ENCODE results near the gene FAM120C. TPM values are rescaled to one million over a fixed set of nuclear protein-coding genes. Genes with fewer than 3 reads are reported as not detected.

Gene FAM120C
- total RNA-seq, 1 donor from 2014 or later = 3.4 TPM

GRCh38 chrX:54171091-54171490 is 12.0 kb downstream of the FAM120C start:
- no peak for DNase-seq (ENCODE audit: low read depth in 2 of 2)

GRCh38 chrX:54166915-54167314 is 16.1 kb downstream of the FAM120C start:
- no peak for DNase-seq (ENCODE audit: low read depth in 2 of 2)

GRCh38 chrX:54157561-54157960 is 25.5 kb downstream of the FAM120C start:
- DNase-seq (ENCODE audit: low read depth in 2 of 2) = no peak

GRCh38 chrX:54134269-54134668 is 48.8 kb downstream of the FAM120C start:
- no peak for DNase-seq (ENCODE audit: low read depth in 2 of 2)

GRCh38 chrX:54116391-54116790 is 66.7 kb downstream of the FAM120C start:
- DNase-seq (ENCODE audit: low read depth in 2 of 2) = no peak

GRCh38 chrX:54093571-54093970 is 89.5 kb downstream of the FAM120C start:
- DNase-seq (ENCODE audit: low read depth in 2 of 2) = peak in 1 of 2 donors; percentile 23

GRCh38 chrX:54093159-54093558 is 89.9 kb downstream of the FAM120C start:
- peak in 1 of 2 donors; percentile 14 for DNase-seq (ENCODE audit: low read depth in 2 of 2)

GRCh38 chrX:54090880-54091279 is 92.2 kb downstream of the FAM120C start:
- no peak for DNase-seq (ENCODE audit: low read depth in 2 of 2)

- no peak for DNase-seq (ENCODE audit: low read depth in 2 of 2)
Observed at GRCh38 chrX:54089191-54089590, 93.9 kb downstream of the FAM120C start.

GRCh38 chrX:54087661-54088060 is 95.4 kb downstream of the FAM120C start:
- no peak for DNase-seq (ENCODE audit: low read depth in 2 of 2)

GRCh38 chrX:54085666-54086065 is 97.4 kb downstream of the FAM120C start:
- peak in 1 of 2 donors; percentile 4 for DNase-seq (ENCODE audit: low read depth in 2 of 2)

- DNase-seq (ENCODE audit: low read depth in 2 of 2) = no peak
Observed at GRCh38 chrX:54076903-54077302, 106.2 kb downstream of the FAM120C start.

- DNase-seq (ENCODE audit: low read depth in 2 of 2) = no peak
Observed at GRCh38 chrX:54074826-54075225, 108.2 kb downstream of the FAM120C start.

- no peak for DNase-seq (ENCODE audit: low read depth in 2 of 2)
Observed at GRCh38 chrX:54067766-54068165, 115.3 kb downstream of the FAM120C start.

GRCh38 chrX:54066841-54067240 is 116.2 kb downstream of the FAM120C start:
- DNase-seq (ENCODE audit: low read depth in 2 of 2) = no peak

- DNase-seq (ENCODE audit: low read depth in 2 of 2) = no peak
Observed at GRCh38 chrX:54064564-54064963, 118.5 kb downstream of the FAM120C start.

GRCh38 chrX:54063361-54063760 is 119.7 kb downstream of the FAM120C start:
- DNase-seq (ENCODE audit: low read depth in 2 of 2) = no peak

- no peak for DNase-seq (ENCODE audit: low read depth in 2 of 2)
Observed at GRCh38 chrX:54049801-54050200, 133.3 kb downstream of the FAM120C start.

- no peak for DNase-seq (ENCODE audit: low read depth in 2 of 2)
Observed at GRCh38 chrX:54048412-54048811, 134.6 kb downstream of the FAM120C start.

GRCh38 chrX:54045563-54046228 is 137.4 kb downstream of the FAM120C start:
- no peak for DNase-seq (ENCODE audit: low read depth in 2 of 2)

- DNase-seq (ENCODE audit: low read depth in 2 of 2) = no peak
Observed at GRCh38 chrX:54044877-54045338, 138.1 kb downstream of the FAM120C start.

- DNase-seq (ENCODE audit: low read depth in 2 of 2) = peak; percentile 93 to 94
Observed at GRCh38 chrX:54044126-54044876, 138.8 kb downstream of the FAM120C start, which contains the start of gene PHF8. PHF8 (minus strand) TSS chrX:54044473; CDS start chrX:54042728, 1,745 bp downstream.

All from lung microvascular endothelial cell (primary cell).